Endometrial microvascular endothelial cells (primary cell): ENCODE measurements around the gene ETFRF1. TPM values are rescaled to one million over a fixed set of nuclear protein-coding genes. Genes with fewer than 3 reads are reported as not detected.

ENCODE experiments used
- in situ Hi-C: cut with HindIII; loops from 2 replicates; pipeline ENCODE4 v1.10.0; 2017; ENCODE audit warnings: low sequenced_read_pairs, low pct_unique_long_range_greater_than_20kb; ENCODE audit errors: inconsistent ontology term
- total RNA-seq: library from RNA; depleted of rRNA; stranded (reverse); fragments of >200 nt; gene quantifications from one replicate; pipeline ENCODE4 v1.2.3, GENCODE V29; 2015; ENCODE audit errors: inconsistent ontology term

The ETFRF1 gene, protein sequence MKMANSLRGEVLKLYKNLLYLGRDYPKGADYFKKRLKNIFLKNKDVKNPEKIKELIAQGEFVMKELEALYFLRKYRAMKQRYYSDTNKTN
- 31.6 TPM for total RNA-seq

DNA sequence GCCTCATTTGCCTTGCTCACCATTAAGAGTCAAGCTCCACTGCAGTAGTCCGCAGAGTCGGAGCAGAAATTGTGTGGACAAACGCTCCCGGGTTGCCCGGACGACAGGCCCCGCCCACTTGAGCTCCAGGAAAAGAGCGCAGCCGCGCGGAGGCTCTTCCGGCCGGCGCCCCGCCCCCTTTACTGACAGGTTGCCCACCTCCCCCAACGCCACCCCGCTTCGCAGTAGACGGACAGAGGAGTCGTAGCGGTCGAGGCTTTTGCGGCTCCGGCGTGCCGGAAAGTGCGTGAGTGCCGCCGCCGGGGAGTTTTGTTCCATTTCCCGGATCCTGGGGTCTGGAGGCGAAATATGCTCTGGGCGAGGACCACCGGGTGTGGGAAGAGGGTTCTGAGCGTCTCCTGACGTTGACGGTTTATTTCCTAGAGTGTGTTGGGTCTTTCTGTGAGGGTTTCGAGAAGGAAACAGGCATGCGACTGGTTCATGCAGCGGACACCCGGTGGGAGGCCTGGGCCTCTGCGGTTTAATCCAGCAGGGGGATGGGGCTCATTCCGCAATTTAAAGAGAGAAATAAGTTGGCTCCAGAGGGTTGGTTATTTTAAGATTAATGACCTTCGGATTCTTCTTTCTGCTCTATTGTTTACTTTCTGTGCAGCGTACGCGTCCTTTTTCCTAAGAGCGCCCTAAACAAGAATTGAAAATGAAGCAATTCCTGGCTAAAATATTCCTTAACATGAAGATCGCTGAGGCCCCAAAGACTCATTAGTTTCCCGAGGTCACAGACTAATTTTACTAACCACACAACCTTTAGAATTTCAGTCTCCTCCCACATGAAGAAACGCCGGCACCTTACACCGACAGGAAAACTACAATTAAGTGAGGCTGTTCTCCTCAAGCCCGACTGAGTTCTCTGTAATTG lies at the start of gene ETFRF1, which contains the start of gene DNAI7:
Gene ETFRF1 (plus strand): TSS at position 182 of the 916 bp plus-strand sequence. CDS start 8,720 bp downstream, outside the sequence.
Gene DNAI7 (minus strand): TSS at position 105 of the 916 bp plus-strand sequence. CDS start 82 bp downstream, at position 23.
- in situ Hi-C loops, result no loop called here

DNA sequence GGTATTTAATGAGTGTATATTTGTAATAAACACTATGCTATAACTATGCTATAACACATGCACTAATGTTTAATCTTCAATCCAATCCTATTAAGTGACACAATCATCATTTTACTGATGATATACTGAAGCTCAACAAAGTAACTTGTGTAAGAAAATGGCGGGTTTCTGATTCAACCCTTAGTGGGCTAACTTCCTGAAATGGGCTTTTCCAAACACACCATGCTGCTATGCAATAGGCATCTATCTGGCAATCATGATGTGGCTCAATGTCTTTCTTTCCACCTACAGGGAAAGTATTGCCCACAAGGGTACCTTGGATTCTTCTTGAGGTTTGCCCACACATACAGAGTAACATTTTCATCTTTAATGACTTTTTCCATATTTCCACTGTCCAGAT lies 48.4 kb upstream of the ETFRF1 start:
- in situ Hi-C loops, result no loop called here

DNA sequence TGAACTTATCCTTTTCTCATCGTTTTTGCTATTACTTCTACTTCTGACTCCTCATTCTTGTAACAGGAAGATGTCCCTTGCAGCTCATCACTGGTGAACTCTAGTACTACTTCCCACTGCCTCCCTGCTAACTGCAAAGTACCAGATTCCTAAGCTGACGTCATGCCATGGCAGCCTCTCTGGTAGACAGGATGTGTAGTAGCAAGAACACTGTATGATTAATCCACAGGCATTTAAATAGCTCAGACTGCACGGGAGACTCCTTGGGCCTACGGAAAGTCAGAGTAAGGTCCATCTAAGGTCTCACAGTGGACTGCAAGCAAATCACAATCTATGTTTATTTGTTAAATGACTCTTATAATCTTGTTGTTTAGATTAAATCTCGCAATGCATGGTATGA lies 43.6 kb upstream of the ETFRF1 start:
- in situ Hi-C loops, result no loop called here

DNA sequence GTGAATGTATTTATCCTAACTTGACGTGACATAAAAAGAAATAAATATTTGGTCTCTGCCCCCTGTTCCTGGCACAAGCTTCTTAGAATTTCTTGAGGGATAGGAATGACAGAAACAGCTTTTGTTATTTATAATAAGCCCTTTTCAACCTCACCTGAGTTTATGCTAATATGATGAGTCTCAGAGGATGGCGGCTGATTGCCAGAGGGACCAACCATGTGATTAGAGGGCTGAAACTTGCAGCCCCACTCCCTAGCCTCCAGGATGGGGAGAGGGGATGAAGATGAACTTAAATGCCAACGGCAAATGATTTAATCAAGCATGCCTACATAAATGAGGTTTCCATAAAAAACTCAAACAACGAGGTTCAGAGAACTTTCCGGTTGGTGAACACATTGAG lies 43.0 kb upstream of the ETFRF1 start:
- in situ Hi-C loops, result no loop called here

DNA sequence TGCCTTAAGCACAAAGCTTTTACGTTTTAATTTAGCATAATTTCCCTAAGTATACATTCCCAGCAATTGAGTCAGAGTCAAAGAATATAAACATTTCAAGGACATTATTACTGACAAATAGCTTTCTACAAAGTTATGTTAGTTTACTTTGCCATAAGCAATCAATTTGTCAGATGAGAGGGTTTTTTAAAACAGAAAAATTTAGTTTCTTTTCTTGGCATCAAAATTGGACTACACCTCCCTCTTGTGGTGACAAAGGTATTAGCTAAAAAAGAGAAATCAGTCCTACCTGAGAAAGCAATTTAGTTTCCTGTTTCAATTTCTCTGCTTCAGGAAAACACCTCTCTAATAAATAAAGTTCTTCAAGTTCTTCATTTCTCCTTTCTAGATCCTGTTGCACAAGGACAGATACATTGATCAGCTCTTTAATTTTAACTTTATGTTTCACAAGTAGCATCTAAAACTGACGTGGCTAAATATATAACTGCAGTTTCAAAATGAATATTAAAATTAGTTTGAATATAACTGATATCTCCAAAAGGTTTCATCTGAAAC lies 39.9 kb upstream of the ETFRF1 start:
- in situ Hi-C loops, result no loop called here

DNA sequence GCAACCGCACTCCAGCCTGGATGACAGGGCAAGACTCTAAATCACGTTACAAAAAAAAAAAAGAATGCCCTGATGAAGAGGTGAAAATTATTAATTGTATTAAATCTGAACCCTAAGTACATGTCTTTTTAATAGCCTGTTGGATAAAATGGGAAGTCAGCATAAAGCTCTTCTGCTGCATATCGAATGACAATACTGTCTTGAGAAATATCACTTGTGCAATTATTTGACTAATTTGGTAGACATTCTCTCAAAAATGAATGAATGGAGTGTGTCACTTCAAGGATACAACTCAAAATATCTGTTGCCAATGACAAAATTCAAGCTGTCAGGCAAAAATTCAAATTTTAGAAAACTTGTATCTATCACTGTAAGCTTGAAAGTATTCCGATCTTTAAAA lies 39.0 kb upstream of the ETFRF1 start:
- in situ Hi-C loops, result no loop called here

DNA sequence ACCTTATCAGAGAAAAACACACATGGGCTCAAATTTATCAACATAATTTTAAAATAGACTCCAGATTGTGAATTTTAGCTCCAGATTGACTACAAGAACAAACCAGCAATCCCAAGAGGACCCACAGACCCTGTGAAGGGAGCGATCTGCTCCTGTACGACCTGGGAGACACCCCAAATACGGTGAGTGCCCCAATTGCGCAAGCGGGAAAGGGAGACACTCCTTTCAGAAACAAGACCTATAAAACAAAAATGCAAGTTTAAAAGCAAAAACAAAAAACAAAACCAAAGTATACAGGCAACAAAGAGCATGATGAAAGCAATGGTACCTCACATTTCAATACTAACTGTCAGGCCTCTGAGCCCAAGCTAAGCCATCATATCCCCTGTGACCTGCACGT lies 32.2 kb upstream of the ETFRF1 start:
- in situ Hi-C loops, result no loop called here

DNA sequence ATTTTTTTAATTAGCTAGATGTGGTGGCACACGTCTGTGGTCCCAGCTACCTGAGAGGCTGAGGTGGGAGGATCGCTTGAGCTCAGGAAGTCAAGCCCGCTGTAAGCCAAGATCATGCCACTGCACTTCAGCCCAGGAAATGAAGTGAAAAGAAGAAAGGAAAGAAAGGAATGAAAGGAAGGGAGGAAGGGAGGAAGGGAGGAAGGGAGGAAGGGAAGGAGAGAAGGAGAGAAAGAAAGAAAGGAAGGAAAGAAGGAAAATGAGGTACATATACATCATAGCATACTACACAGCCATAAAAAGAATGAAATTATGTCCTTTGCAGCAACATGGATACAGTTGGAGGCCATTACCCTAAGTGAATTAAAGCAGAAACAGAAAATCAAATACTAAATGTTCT lies 12.3 kb upstream of the ETFRF1 start:
- in situ Hi-C loops, result no loop called here

DNA sequence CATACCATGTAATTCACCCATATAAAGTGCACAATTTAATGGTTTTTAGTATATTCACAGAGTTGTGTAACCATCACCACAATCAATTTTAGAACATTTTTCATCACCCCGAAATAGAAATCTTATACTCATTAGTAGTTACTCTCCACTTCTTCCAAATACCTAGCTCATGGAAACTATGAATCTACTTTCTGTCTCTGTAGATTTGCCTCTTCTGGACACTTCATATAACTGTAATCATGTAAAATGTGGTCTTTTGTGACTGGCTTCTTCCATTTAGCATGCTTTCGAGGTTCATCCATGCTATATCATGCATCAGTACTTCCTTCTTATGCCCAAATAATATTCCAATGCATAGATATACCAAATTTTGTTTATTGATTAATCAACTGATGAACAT lies 10.9 kb upstream of the ETFRF1 start:
- in situ Hi-C loops, result no loop called here

DNA sequence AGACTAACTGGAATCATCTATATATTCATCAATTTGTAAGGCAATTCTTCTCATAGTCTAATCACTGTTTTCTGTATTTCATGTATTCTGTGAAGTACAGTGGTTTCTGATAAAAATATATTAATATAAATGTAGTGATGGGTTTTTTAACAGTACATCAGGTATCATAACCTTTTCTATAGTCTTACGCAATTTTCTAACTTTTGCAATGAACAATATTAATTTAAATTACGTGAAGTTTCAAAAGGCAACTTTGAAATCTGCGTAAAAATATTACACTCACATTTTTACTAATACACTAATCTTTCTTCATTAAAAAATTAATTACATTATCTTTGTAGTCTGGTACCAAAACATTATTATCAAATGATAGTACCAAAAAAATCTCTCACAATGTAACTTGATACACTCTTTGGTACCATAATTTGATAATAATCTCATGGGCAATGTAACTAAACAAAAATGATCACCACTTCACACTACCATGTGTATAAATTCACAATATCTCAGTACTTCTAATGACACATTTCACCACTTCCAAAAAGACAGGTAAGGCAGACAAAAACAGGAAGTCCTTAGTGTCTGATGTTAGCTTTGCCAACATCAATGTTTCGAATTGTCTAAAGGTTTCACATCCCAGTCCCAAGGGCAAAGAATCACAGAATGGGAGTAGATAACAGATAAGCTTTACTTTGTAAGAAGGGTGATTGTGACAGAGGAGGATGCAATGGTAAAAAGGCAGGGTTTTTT lies 8.8 kb upstream of the ETFRF1 start:
- in situ Hi-C loops, result no loop called here

DNA sequence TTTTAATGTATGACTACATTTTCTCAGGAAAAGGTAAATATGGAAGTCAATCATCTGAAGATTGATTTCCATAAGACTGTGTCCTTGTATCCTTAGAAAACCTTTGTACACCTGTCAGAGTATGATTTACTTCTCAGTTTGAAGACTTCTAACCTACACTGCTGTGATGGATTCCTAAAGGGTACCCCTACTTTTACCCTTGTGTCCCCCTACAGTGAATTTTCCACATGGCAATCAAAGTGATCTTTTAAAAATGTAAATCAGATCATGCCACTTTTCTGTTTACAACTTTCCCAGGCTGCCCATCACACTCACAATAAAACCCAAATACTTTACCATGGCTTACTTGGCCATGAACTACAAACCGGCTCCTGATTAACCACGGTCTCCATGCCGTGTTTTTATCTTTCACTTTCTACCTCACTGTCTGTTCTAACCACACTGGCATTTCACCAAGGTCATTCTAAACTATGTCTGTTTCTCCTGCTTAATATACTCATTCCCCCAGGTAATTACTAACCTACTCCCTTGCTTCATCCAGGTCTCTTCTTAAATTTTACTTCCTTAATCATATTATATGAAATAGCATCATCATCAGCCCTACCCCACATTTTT lies 8.1 kb upstream of the ETFRF1 start:
- in situ Hi-C loops, result no loop called here

DNA sequence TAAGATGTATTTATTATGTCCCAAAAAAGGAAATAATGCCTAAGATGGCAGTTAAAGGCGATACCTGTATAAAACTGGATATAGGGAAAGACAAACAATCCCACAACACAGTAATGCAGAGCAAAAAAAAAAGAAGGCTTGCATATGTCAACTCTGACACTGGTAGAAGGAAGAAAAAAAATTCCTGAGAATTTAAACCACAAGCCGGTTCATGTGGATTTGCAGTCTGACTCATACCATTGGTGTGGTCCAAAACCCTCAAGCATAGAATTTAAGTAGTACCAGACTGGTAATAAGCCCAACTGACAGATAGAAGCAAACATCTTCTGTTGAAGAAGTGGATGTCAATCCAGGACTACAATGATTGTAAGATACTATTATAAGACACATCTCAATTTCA lies 7.3 kb upstream of the ETFRF1 start:
- in situ Hi-C loops, result no loop called here

DNA sequence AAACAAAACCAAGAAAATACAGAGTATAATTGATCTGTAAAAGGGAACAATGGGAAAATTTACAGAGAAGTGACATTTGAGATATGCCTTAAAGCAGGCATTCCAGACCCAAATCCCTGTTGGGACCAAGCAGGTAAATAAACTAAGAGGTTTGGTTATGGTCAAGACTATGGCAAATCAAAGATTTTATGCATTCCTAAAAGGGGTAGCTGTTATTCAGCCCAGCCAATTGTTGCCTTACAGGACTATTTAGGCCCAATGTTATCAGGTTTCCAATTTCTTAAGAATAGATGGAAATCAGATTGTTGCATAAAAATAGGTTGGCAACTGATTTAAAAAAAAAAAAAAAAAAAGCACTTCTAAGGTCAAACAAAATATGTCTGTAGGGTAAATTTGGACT lies 5.4 kb upstream of the ETFRF1 start:
- in situ Hi-C loops, result no loop called here

DNA sequence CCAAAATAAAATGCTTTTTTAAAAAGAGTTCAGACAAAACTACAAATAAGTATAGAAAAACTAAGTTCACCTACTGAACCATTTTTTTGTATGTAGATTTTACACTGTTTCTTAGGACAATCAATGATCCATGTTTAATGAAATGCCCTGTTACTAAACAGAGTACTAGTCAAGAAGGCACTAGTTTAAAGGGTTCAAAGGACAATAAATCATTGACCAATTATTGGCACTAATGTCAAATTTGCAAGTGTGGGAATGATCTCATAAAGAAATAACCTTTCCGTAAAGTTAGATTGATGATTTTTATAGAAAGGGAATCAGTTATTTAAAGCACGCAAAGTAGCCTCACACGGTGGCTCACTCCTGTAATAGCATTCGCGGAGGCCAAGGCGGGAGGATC lies 4.2 kb upstream of the ETFRF1 start:
- in situ Hi-C loops, result no loop called here

DNA sequence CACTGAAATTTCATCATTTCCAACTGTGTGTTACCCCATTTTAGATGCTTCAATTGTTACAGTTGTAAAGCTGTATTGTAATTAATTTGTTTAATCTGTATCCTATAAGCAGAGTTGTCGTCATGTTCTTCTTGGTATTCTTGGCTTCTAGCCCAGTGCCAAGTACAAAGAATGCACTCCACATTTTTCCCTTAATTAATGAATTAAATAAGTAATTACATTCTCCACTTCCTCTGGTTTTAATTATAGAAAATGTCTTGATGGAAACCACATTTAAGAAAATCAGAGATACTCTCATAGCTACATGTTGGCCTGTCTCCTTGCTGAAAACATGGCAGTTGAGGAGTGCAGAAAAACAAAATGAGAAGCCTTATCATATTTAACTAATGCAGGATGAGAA lies 823 bp upstream of the ETFRF1 start:
- in situ Hi-C loops, result no loop called here

DNA sequence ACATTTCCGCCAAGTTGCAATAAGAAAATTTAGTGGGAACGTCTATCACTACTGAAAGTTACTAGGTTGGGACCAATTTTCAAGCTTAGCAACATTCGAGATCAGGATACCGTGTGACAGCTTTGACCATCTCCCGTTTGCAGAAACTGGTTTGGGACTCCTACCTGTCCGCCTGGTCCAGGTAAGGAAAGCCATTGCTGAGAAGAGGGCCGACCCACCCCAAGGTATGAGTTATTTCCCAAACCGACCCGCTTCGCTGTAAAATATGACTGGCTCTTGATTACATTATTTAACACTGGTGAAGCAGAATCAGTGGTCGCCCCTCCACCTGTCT lies 348 bp upstream of the ETFRF1 start:
- in situ Hi-C loops, result no loop called here

DNA sequence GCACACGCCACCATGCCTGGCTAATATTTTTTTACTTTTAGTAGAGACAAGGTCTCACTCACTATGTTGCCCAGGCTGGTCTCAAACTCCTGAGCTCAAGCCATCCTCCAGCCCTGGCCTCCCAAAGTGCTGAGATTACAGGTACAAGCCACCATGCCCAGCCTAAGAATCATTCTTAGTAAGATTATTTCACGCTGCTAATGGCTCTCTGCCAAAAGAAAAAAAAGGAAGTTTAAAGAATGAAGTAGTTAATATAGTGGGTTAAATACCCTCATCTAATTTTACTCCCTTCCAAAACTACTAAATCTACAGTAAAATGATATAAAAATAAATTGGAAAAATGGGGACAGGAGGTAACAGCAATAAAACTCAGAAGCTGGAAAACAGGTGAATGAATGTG lies 2.6 kb downstream of the ETFRF1 start:
- in situ Hi-C loops, result no loop called here

DNA sequence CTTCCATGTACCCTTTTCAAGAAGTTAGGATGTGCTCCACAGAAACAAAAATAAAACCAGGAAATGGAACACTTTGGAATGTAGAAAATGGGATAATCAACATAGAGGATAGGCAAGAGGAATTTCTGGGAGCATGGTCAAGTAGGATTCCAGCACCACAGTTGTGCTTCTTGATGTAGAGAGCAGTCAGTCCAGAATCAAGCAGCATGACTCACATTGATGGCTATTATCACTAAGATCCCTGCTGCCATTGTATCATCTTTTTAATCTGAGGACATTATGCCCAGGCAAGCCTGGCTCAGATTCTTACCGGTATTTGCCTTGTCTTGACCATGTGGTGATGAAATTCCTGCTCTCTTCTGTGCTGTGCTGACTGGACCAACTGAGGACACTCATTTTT lies 5.7 kb downstream of the ETFRF1 start:
- in situ Hi-C loops, result no loop called here

DNA sequence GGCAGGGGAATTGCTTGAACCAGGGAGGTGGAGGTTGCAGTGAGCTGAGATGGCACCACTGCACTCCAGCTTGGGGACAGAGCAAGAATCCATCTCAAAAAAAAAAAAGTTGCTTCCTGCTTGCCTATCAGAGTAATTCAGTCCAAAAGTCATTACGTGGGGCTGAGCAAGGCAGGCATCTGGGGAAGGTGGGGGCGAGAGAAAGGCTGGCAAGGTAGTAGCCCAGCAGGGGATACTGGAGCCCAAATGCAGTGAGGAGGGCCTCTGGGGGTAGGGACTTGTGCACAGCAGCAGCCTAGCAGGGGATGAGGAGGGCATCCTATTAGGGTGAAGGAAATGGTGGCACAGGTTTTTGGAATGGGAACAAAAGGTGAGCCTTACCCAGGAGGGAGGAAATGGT lies 7.1 kb downstream of the ETFRF1 start:
- in situ Hi-C loops, result no loop called here
